GM18870 (cell line): ENCODE results near the gene ZNF343.
"Not testable (repeated sequence)": the region's sequence is repeated elsewhere in the genome, so short reads cannot be mapped to it uniquely, and the experiment has no call there.

Source experiments
- ATAC-seq: cut with Tn5 transposase; IDR thresholded peaks from one replicate; pipeline ENCODE4 v1.9.1; 2021; ENCODE audit warnings: moderate library complexity; ENCODE audit not compliant: unreplicated experiment

ZNF343 gene

GRCh38 chr20:2508631-2509467, at the start of gene ZNF343:
Gene ZNF343 (minus strand): TSS chr20:2508915. CDS start chr20:2493895, 15,020 bp downstream.
- ATAC-seq: peak; percentile 84

GRCh38 chr20:2557873-2558580, 49.3 kb upstream of the ZNF343 start:
- ATAC-seq: no peak

GRCh38 chr20:2545594-2545993, 36.9 kb upstream of the ZNF343 start:
- ATAC-seq: no peak

GRCh38 chr20:2544211-2544610, 35.5 kb upstream of the ZNF343 start:
- ATAC-seq: no peak

- no peak for ATAC-seq
These were observed 33.6 kb upstream of the ZNF343 start for GRCh38 chr20:2542361-2542760.

- no peak for ATAC-seq
These were observed 33.2 kb upstream of the ZNF343 start for GRCh38 chr20:2541940-2542339.

GRCh38 chr20:2538931-2539720, 30.4 kb upstream of the ZNF343 start:
- ATAC-seq: no peak

GRCh38 chr20:2538356-2538755, 29.6 kb upstream of the ZNF343 start:
- ATAC-seq: no peak

GRCh38 chr20:2537101-2537500, 28.4 kb upstream of the ZNF343 start:
- no peak for ATAC-seq

- no peak for ATAC-seq
These were observed 27.9 kb upstream of the ZNF343 start, which contains the start of gene TMC2 for GRCh38 chr20:2536560-2536986. Gene TMC2 (plus strand): TSS chr20:2536573. CDS start chr20:2536622, 49 bp downstream.

- ATAC-seq: no peak
These were observed 27.2 kb upstream of the ZNF343 start for GRCh38 chr20:2535711-2536559.

GRCh38 chr20:2533118-2533517, 24.4 kb upstream of the ZNF343 start:
- no peak for ATAC-seq

GRCh38 chr20:2528671-2529271, 20.1 kb upstream of the ZNF343 start:
- ATAC-seq: no peak

GRCh38 chr20:2527762-2528161, 19.0 kb upstream of the ZNF343 start:
- no peak for ATAC-seq

GRCh38 chr20:2526218-2526583, 17.5 kb upstream of the ZNF343 start:
- ATAC-seq: not testable (repeated sequence)

- ATAC-seq: no peak
These were observed 16.2 kb upstream of the ZNF343 start for GRCh38 chr20:2524709-2525506.

- no peak for ATAC-seq
These were observed 15.4 kb upstream of the ZNF343 start for GRCh38 chr20:2523919-2524708.

GRCh38 chr20:2522826-2523429, 14.2 kb upstream of the ZNF343 start:
- not testable (repeated sequence) for ATAC-seq
